ENCODE measurements around the gene SNRNP35.
"Not testable (repeated sequence)": the region's sequence is repeated elsewhere in the genome, so short reads cannot be mapped to it uniquely, and the experiment has no call there.

The SNRNP35 gene, protein sequence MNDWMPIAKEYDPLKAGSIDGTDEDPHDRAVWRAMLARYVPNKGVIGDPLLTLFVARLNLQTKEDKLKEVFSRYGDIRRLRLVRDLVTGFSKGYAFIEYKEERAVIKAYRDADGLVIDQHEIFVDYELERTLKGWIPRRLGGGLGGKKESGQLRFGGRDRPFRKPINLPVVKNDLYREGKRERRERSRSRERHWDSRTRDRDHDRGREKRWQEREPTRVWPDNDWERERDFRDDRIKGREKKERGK

DNA sequence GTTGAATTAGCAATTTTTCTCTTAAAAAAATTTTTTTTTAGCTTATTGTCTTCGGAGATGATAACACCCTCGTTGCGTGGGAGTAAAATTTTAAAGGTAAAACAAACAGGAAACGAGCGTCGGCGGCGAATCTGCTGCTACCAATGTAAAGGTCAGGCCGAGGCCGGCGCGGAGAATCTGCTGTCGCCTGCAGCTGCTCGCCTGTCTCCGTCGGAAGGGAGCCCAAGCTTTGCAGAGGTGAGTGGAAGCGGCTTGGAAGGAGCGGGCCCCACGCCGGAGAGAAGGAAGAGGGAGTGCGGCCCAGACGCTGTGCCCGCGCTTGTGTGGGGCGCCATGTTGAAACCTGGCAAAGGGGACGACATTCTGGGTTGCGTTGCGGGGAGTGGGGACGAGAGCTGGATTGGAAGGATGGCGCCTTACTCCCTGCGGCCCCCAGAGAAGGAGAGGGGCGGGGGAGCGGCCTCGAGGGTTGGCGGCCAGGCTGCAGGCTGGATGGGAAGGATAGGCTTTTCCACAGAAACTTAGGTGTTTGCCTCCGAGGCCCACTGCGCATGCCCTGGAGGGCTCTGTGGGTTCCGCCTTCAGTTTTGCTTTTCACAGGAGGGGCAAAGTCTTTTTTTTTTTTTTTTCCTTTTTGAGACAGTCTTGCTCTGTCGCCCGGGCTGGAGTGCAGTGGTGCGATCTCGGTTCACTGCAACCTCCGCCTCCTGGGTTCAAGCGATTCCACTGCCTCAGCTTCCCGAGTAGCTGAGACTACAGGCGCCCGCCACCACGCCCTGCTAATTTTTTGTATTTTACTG is at the start of gene SNRNP35:
TSS of gene SNRNP35 (plus strand) at position 160 of the 800 bp plus-strand sequence. CDS start 7,402 bp downstream, outside the sequence.
- DNase-seq (ENCODE audit: low read depth): peak; percentile 75

GRCh38 chr12:123408619-123409018 is 49.3 kb upstream of the SNRNP35 start:
- not testable (repeated sequence) for DNase-seq (ENCODE audit: low read depth)

- not testable (repeated sequence) for DNase-seq (ENCODE audit: low read depth)
Observed at GRCh38 chr12:123409284-123410040, 48.5 kb upstream of the SNRNP35 start.

- DNase-seq (ENCODE audit: low read depth): no peak
Observed at GRCh38 chr12:123410041-123410412, 47.9 kb upstream of the SNRNP35 start.

GRCh38 chr12:123421314-123421713 is 36.6 kb upstream of the SNRNP35 start:
- no peak for DNase-seq (ENCODE audit: low read depth)

- no peak for DNase-seq (ENCODE audit: low read depth)
Observed at GRCh38 chr12:123427036-123427769, 30.7 kb upstream of the SNRNP35 start.

DNA sequence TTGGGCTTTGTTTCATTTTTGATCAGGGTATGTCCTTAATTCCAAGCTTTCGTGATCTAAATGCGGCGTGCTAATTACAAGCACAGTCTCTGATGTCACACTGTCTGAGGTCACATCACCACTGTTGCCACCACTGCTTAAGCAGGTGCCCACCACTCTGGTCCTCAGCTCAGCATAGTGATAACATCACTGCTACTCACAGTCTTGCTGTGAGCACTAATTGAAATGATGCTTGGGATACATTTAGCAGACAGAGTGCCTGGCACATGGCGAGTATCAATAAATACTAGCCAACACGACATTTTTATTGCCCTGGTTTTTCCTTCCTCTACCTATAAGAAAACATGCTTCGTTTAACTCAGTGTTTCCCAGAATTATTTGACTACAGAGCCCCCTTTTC is 29.3 kb upstream of the SNRNP35 start:
- DNase-seq (ENCODE audit: low read depth): no peak

- not testable (repeated sequence) for DNase-seq (ENCODE audit: low read depth)
Observed at GRCh38 chr12:123429101-123429500, 28.8 kb upstream of the SNRNP35 start.

GRCh38 chr12:123431951-123432817 is 25.8 kb upstream of the SNRNP35 start:
- not testable (repeated sequence) for DNase-seq (ENCODE audit: low read depth)

- no peak for DNase-seq (ENCODE audit: low read depth)
Observed at GRCh38 chr12:123433615-123434014, 24.3 kb upstream of the SNRNP35 start.

DNA sequence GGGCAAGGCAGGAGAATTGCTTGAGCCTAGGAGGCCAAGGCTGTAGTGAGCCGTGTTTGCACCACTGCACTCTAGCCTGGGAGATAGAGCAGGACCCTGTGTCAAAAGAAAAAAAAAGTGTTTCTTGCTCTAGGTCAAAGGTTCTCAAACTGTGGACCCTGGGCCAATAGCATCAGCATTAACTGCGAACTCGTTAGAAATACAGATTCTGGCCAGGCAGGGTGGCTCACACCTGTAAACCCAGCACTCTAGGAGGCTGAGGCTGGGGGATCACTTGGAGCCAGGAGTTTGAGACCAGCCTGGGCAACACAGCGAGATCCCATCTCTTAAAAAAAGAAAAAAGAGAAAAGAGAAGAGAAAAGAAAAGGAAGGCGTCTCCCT is 22.3 kb upstream of the SNRNP35 start:
- no peak for DNase-seq (ENCODE audit: low read depth)

DNA sequence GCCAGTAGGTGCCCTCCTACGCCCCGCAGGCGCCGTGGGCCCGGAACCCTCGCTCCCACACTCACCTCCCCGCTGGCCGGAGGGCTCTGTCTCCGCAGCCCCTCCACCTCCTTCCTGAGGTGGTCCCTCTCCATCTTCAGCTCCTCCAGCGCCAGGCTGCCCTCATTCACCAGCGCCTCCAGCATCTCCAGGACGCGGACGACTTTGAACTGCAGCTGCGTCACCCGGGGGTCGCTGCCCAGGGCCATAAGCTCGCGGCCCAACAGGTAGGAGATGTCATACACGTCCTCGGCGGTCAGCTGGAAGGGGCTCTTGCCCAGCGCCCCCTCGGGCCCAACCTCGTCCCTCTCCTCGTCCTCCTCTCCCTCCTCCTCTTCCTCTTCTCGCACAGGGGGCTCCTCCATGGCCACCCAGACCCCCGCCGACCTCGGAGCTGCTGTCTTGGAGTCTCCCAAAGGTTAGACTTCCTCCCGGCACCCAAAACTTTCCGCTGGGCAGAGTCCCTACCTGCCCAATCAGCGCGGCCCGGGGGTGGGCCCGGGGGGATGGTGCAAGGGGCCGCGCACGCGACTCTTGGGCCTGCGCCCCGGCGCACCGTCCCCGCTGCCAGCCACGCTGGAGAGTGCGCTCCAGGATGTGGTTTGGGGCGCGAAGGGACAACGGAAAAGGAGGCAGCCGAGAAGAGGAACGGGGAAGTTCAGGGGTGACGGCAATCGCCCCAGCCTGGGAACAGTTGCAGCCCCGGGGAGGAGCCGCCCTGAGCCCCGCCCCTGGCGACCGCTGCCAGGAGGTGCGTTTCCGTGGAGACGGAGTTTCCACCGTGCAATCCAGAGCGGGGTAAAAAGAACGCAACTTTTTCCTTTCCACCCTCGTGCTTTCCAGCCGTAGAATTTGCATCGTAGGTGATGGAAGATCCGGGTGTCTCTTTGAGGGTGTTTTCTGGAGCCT is 21.6 kb upstream of the SNRNP35 start, which contains the start of gene RILPL2:
TSS of gene RILPL2 (minus strand) at position 668 of the 948 bp plus-strand sequence. CDS start at position 404, 264 bp downstream.
- peak; percentile 90 for DNase-seq (ENCODE audit: low read depth)

- no peak for DNase-seq (ENCODE audit: low read depth)
Observed at GRCh38 chr12:123441523-123442164, 16.3 kb upstream of the SNRNP35 start.

GRCh38 chr12:123442774-123443173 is 15.2 kb upstream of the SNRNP35 start:
- no peak for DNase-seq (ENCODE audit: low read depth)

DNA sequence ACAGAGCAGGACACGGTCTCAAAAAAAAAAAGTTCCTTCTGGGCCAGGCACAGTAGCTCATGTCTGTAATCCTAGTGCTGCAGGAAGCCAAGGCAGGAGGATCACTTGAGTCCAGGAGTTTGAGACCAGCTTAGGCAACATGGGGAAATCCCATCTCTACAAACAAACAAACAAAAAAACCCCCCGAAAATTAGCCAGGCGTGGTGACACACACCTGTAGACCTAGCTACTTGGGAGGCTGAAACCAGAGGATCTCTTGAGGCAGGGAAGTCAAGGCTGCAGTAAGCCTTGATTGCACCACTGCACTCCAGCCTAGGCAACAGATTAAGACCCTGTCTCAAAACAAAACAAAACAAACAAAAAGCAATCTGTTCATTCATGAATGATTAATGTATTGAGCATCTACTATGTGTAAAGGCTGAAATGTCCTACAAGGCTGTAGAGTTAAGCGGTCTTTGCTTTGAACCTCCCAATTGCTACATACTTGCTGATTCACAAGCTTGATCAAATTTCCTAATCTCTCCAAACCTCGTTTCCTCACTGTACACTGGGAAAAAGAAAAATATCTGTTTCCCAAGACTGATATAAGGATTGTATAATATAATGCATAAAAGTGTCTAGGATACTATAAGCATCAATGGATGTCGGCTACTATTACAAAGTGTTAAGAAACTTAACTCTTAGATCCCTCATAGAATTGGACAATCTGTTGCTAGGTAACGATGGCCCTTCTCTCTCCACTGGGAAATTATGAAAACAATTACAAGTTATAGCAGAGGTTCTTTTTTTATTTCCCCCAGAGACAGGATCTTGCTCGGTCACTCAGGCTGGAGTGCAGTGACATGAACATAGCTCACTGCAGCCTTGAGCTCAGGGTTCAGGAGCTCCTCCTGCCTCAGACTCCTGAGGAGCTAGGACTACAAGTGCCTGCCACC is 13.6 kb upstream of the SNRNP35 start:
- DNase-seq (ENCODE audit: low read depth): no peak

GRCh38 chr12:123445388-123446332 is 12.3 kb upstream of the SNRNP35 start:
- DNase-seq (ENCODE audit: low read depth): no peak

DNA sequence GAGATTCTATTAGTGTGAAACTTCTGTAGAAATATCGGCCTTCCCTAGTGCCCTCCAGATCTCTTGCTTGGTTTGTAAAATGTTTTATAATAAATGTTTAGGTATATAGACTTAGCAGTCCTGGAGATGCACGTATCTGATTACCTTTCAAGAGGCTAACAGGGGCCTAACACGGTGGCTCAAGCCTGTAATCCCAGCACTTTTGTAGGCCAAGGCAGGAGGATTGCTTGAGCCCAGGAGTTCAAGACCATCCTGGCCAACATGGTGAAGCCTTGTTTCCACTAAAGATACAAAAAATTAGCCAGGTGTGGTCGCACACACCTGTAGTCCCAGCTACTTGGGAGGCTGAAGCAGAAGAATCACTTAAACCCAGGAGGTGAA is 11.6 kb upstream of the SNRNP35 start:
- DNase-seq (ENCODE audit: low read depth): no peak

Data from stimulated activated CD8-positive, alpha-beta memory T cell treated with anti-CD3 and anti-CD28 coated beads, Interleukin-4, amount 100 ng/mL, for 24 hours (primary cell).